Measurements from ENCODE around the gene ZBTB8OS. TPM values are rescaled to one million over a fixed set of nuclear protein-coding genes. Genes with fewer than 3 reads are reported as not detected.
"Not testable (repeated sequence)": the region's sequence is repeated elsewhere in the genome, so short reads cannot be mapped to it uniquely, and the experiment has no call there.

ZBTB8OS gene
- total RNA-seq, 2 experiments from 2014 or later: 23.9 to 24.1 TPM

- peaks cover 60% of the 10 kb centered on the region for H3K36me3 Mint-ChIP-seq (ENCODE audit: low read depth)
- H3K36me3 ChIP-seq (ENCODE audit: insufficient read depth, low read length): peaks cover 38% of the 10 kb centered on the region
- ChIA-PET POLR2A (interaction anchor here (0.6 to 3.6 kb wide), 37 partner anchors 8 to 1932 kb away, joined by 3 to 24 read pairs (median 4); partner anchors contain the start of genes BSDC1, HDAC1, KHDRBS1 and KPNA6), CTCF (no interaction called here)
- H3K9me3 Mint-ChIP-seq: no peaks in the 10 kb centered on the region
- no peaks in the 10 kb centered on the region for H3K27me3 ChIP-seq (ENCODE audit: control insufficient read depth in 1 of 2, insufficient read depth in 2 of 2, low read length in 2 of 2)
- H3K27ac Mint-ChIP-seq: peak within 1 kb of the TSS; percentile 95
- H3K4me3 Mint-ChIP-seq: peak within 1 kb of the TSS; percentile 94
- H3K27ac ChIP-seq (ENCODE audit: low read depth in 1 of 2, low read length in 2 of 2): peak within 1 kb of the TSS; percentile 98 to 99
- intact Hi-C loops (cut with DNase I, micrococcal nuclease): loop anchor here in 1 of 2 experiments (2.0 to 10.0 kb wide), 6 partner anchors 166 to 1739 kb away; partner anchors contain the start of genes PEF1, S100PBP, SNRNP40 and TMEM39B
- TF ChIP-seq CTCF (IDR thresholded peaks at IDR 0.05): no peak
- peaks cover 66% of the 10 kb centered on the region for H3K4me1 Mint-ChIP-seq (ENCODE audit: low read depth)
- peak within 1 kb of the TSS; percentile 80 for H3K4me3 ChIP-seq (ENCODE audit: low read length)
- H3K4me1 ChIP-seq (ENCODE audit: insufficient read depth, low read length): peaks cover 58% of the 10 kb centered on the region
- DNase-seq: peak; percentile 94 to 99 (median 98)
- peak; percentile 79 for ATAC-seq (ENCODE audit: poor library complexity)
- H3K27me3 Mint-ChIP-seq: no peaks in the 10 kb centered on the region
- H3K9me3 ChIP-seq (ENCODE audit: control insufficient read depth in 1 of 2, insufficient read depth in 1 of 2, low read length in 2 of 2): no peaks in the 10 kb centered on the region
These were observed 556 bp upstream of the ZBTB8OS start, which contains the start of gene RBBP4 for GRCh38 chr1:32650752-32651460. Gene RBBP4 (plus strand): TSS chr1:32651208. CDS start chr1:32651307, 99 bp downstream.

GRCh38 chr1:32647308-32648134, 2.8 kb downstream of the ZBTB8OS start:
- ATAC-seq (ENCODE audit: poor library complexity): no peak
- DNase-seq: no peak
- no peaks in the 10 kb centered on the region for H3K27me3 Mint-ChIP-seq
- peaks cover 48% of the 10 kb centered on the region for H3K4me1 Mint-ChIP-seq (ENCODE audit: low read depth)
- H3K36me3 Mint-ChIP-seq (ENCODE audit: low read depth): peaks cover 44% of the 10 kb centered on the region
- intact Hi-C loops (cut with DNase I, micrococcal nuclease): loop anchor here in 1 of 2 experiments (10.0 kb wide), 1 partner anchor 827 kb away; the partner anchor contains the start of gene ZSCAN20
- Histone ChIP-seq H3K27me3 (ENCODE audit: control insufficient read depth in 1 of 2, insufficient read depth in 2 of 2, low read length in 2 of 2) (no peaks in the 10 kb centered on the region), H3K36me3 (ENCODE audit: insufficient read depth, low read length) (peaks cover 13% of the 10 kb centered on the region), H3K4me3 (ENCODE audit: low read length) (no peak overlapping the region), H3K4me1 (ENCODE audit: insufficient read depth, low read length) (peaks cover 39% of the 10 kb centered on the region), H3K9me3 (ENCODE audit: control insufficient read depth in 1 of 2, insufficient read depth in 1 of 2, low read length in 2 of 2) (no peaks in the 10 kb centered on the region), H3K27ac (ENCODE audit: low read depth in 1 of 2, low read length in 2 of 2) (no peak overlapping the region)
- peak overlapping the region; percentile 80 for H3K27ac Mint-ChIP-seq
- ChIA-PET CTCF (interaction anchor here (0.6 kb wide), 1 partner anchor 156 kb away, joined by 3 read pairs; no protein-coding TSS in a partner anchor), POLR2A (no interaction called here)
- H3K4me3 Mint-ChIP-seq: peak overlapping the region; percentile 90
- H3K9me3 Mint-ChIP-seq: no peaks in the 10 kb centered on the region
- TF ChIP-seq CTCF (IDR thresholded peaks at IDR 0.05): no peak

GRCh38 chr1:32644426-32644825, 5.9 kb downstream of the ZBTB8OS start:
- CTCF ChIA-PET: no interaction called here

GRCh38 chr1:32642292-32642827, 8.0 kb downstream of the ZBTB8OS start:
- H3K27ac ChIP-seq (ENCODE audit: low read depth in 1 of 2, low read length in 2 of 2); H3K27ac Mint-ChIP-seq; H3K4me1 ChIP-seq (ENCODE audit: insufficient read depth, low read length); H3K27me3 ChIP-seq (ENCODE audit: control insufficient read depth in 1 of 2, insufficient read depth in 2 of 2, low read length in 2 of 2); H3K9me3 ChIP-seq (ENCODE audit: control insufficient read depth in 1 of 2, insufficient read depth in 1 of 2, low read length in 2 of 2); ATAC-seq (ENCODE audit: poor library complexity); H3K4me3 Mint-ChIP-seq; H3K9me3 Mint-ChIP-seq; H3K4me3 ChIP-seq (ENCODE audit: low read length); DNase-seq; H3K27me3 Mint-ChIP-seq: not testable (repeated sequence)
- peaks cover 14% of the 10 kb centered on the region for H3K4me1 Mint-ChIP-seq (ENCODE audit: low read depth)
- intact Hi-C loops (cut with DNase I, micrococcal nuclease): loop anchor here in 1 of 2 experiments (10.0 kb wide), 1 partner anchor 832 kb away; the partner anchor contains the start of gene ZSCAN20
- peaks cover 20% of the 10 kb centered on the region for H3K36me3 ChIP-seq (ENCODE audit: insufficient read depth, low read length)
- peaks cover 24% of the 10 kb centered on the region for H3K36me3 Mint-ChIP-seq (ENCODE audit: low read depth)
- ChIA-PET CTCF (interaction anchor here (1.4 kb wide), 1 partner anchor 10 kb away, joined by 3 read pairs; no protein-coding TSS in a partner anchor), POLR2A (interaction anchor here (0.7 kb wide), 1 partner anchor 9 kb away, joined by 3 read pairs; the partner anchor contains the start of gene RBBP4)

More at GRCh38 chr1:32644426-32644825, 5.9 kb downstream of the ZBTB8OS start:
- no peak overlapping the region for H3K27ac Mint-ChIP-seq
- DNase-seq: no peak
- TF ChIP-seq CTCF (IDR thresholded peaks at IDR 0.05): no peak
- POLR2A ChIA-PET: no interaction called here
- H3K27ac ChIP-seq (ENCODE audit: low read depth in 1 of 2, low read length in 2 of 2): no peak overlapping the region
- peaks cover 29% of the 10 kb centered on the region for H3K4me1 Mint-ChIP-seq (ENCODE audit: low read depth)
- no peaks in the 10 kb centered on the region for H3K9me3 Mint-ChIP-seq
- H3K36me3 ChIP-seq (ENCODE audit: insufficient read depth, low read length): peaks cover 7% of the 10 kb centered on the region
- peaks cover 27% of the 10 kb centered on the region for H3K36me3 Mint-ChIP-seq (ENCODE audit: low read depth)
- no peak overlapping the region for H3K4me3 Mint-ChIP-seq
- no peaks in the 10 kb centered on the region for H3K27me3 ChIP-seq (ENCODE audit: control insufficient read depth in 1 of 2, insufficient read depth in 2 of 2, low read length in 2 of 2)
- H3K27me3 Mint-ChIP-seq: no peaks in the 10 kb centered on the region
- no peak overlapping the region for H3K4me3 ChIP-seq (ENCODE audit: low read length)
- no peak for ATAC-seq (ENCODE audit: poor library complexity)
- H3K4me1 ChIP-seq (ENCODE audit: insufficient read depth, low read length): peaks cover 17% of the 10 kb centered on the region
- intact Hi-C loops (cut with DNase I, micrococcal nuclease): loop anchor here in 1 of 2 experiments (10.0 kb wide), 1 partner anchor 830 kb away; the partner anchor contains the start of gene ZSCAN20
- no peaks in the 10 kb centered on the region for H3K9me3 ChIP-seq (ENCODE audit: control insufficient read depth in 1 of 2, insufficient read depth in 1 of 2, low read length in 2 of 2)

All from CD4-positive, alpha-beta T cell (primary cell).